Measurements from ENCODE around the gene MAPK10. TPM values are rescaled to one million over a fixed set of nuclear protein-coding genes. Genes with fewer than 3 reads are reported as not detected.

Gene MAPK10
- total RNA-seq, 1 donor from 2014 or later: 25.2 TPM

DNA sequence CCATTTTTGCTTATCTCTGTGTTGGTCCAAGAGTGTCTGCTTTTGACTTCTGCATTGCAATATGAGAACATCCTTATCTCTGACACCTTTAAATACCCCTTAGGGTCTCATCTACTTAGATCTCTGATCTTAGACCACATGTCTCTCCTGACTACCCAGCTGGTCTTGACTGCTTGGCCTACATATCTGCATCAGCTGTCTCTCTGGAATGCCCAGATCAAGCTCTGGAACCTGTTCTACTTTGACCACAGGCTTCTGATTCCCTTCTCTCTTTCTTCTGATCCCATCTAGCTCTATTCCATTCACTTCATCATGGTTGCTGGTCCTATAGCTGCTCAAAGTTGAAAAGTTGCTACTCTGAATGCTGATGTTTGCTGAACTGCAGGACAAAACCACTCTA is 301.2 kb downstream of the MAPK10 start:
- no peak overlapping the region for H3K4me3 Mint-ChIP-seq

DNA sequence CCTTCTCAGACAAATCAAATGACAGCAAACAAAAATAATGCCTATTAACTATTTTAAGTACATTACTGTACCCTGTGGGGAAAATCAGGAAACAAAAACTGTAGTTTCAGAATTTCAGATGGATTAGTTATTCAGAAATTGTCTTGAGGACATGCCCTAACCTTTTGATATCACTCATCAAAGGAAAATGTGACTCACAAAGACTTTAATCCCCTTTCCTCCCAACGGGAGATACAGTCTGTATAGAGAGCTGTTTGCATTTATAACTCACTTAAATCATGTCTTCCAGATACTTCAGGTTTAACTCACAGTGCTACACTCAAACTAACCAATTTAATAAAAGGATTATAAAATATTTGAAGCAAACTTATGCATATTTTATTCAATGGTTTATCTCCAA is 304.0 kb downstream of the MAPK10 start:
- no peaks in the 10 kb centered on the region for H3K27me3 Mint-ChIP-seq (ENCODE audit: low read depth)

More for the DNA sequence above, 301.2 kb downstream of the MAPK10 start:
- H3K36me3 Mint-ChIP-seq: no peaks in the 10 kb centered on the region
- H3K27me3 Mint-ChIP-seq (ENCODE audit: low read depth): no peaks in the 10 kb centered on the region
- DNase-seq (ENCODE audit: low spot score in 2 of 2, unreplicated experiment in 2 of 2): no peak
- peaks cover 18% of the 10 kb centered on the region for H3K4me1 Mint-ChIP-seq
- H3K9me3 Mint-ChIP-seq: peaks cover 7% of the 10 kb centered on the region
- TF ChIP-seq, protein P1, sequence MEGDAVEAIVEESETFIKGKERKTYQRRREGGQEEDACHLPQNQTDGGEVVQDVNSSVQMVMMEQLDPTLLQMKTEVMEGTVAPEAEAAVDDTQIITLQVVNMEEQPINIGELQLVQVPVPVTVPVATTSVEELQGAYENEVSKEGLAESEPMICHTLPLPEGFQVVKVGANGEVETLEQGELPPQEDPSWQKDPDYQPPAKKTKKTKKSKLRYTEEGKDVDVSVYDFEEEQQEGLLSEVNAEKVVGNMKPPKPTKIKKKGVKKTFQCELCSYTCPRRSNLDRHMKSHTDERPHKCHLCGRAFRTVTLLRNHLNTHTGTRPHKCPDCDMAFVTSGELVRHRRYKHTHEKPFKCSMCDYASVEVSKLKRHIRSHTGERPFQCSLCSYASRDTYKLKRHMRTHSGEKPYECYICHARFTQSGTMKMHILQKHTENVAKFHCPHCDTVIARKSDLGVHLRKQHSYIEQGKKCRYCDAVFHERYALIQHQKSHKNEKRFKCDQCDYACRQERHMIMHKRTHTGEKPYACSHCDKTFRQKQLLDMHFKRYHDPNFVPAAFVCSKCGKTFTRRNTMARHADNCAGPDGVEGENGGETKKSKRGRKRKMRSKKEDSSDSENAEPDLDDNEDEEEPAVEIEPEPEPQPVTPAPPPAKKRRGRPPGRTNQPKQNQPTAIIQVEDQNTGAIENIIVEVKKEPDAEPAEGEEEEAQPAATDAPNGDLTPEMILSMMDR (IDR thresholded peaks at IDR 0.05; ENCODE audit: unreplicated experiment): no peak
- no peak overlapping the region for H3K27ac Mint-ChIP-seq

DNA sequence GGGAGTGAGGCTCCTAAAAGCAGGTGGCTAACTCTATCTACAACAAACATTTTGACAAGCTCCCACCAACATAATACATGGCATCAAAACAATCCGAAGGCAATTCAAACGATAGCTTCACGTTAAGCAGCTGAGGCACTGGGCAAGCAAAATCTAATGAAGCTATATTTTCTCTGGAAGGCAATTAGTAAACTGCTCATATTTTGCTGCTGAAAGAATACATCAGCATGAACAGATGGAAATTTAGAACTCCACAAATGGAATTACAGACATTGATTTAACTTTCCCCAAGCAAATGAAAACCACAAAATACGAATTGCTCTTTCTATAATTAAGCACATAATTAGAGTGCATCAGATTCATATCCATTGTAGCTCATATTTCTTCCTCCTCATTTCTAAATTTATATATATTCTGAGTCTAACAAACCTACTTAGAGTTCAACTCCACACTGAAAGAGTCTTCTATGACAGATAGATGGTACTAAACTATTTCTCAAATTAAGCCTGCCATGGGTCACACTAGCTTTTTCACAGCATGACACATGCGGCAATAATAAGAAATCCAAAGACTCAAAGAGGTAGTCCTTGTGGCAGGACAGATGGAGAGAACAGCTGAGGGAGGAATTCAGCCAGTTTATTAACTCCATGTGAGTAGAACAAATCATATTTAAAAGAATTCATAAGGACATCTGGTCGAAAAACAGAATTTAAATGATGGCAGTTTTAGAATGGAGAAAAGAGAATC is 305.4 kb downstream of the MAPK10 start:
- H3K9me3 Mint-ChIP-seq: no peaks in the 10 kb centered on the region
- H3K4me1 Mint-ChIP-seq: peaks cover 19% of the 10 kb centered on the region
- H3K36me3 Mint-ChIP-seq: no peaks in the 10 kb centered on the region
- H3K27me3 Mint-ChIP-seq (ENCODE audit: low read depth): no peaks in the 10 kb centered on the region
- no peak for DNase-seq (ENCODE audit: low spot score in 2 of 2, unreplicated experiment in 2 of 2)
- H3K27ac Mint-ChIP-seq: peak overlapping the region; percentile 11
- H3K4me3 Mint-ChIP-seq: no peak overlapping the region
- TF ChIP-seq, protein P1 (IDR thresholded peaks at IDR 0.05; ENCODE audit: unreplicated experiment): no peak

More for the DNA sequence above, 304.0 kb downstream of the MAPK10 start:
- TF ChIP-seq, protein P1 (IDR thresholded peaks at IDR 0.05; ENCODE audit: unreplicated experiment): no peak
- Mint-ChIP-seq H3K4me1 (peaks cover 19% of the 10 kb centered on the region), H3K9me3 (peaks cover 7% of the 10 kb centered on the region), H3K36me3 (no peaks in the 10 kb centered on the region), H3K27ac (peak overlapping the region; percentile 19), H3K4me3 (no peak overlapping the region)
- DNase-seq (ENCODE audit: low spot score in 2 of 2, unreplicated experiment in 2 of 2): no peak

GRCh38 chr4:86050496-86050895 is 309.4 kb downstream of the MAPK10 start:
- H3K36me3 Mint-ChIP-seq: no peaks in the 10 kb centered on the region
- no peak overlapping the region for H3K4me3 Mint-ChIP-seq
- no peaks in the 10 kb centered on the region for H3K9me3 Mint-ChIP-seq
- TF ChIP-seq, protein P1 (IDR thresholded peaks at IDR 0.05; ENCODE audit: unreplicated experiment): no peak
- no peak for DNase-seq (ENCODE audit: low spot score in 2 of 2, unreplicated experiment in 2 of 2)
- no peaks in the 10 kb centered on the region for H3K27me3 Mint-ChIP-seq (ENCODE audit: low read depth)
- H3K4me1 Mint-ChIP-seq: peaks cover 23% of the 10 kb centered on the region
- H3K27ac Mint-ChIP-seq: no peak overlapping the region

DNA sequence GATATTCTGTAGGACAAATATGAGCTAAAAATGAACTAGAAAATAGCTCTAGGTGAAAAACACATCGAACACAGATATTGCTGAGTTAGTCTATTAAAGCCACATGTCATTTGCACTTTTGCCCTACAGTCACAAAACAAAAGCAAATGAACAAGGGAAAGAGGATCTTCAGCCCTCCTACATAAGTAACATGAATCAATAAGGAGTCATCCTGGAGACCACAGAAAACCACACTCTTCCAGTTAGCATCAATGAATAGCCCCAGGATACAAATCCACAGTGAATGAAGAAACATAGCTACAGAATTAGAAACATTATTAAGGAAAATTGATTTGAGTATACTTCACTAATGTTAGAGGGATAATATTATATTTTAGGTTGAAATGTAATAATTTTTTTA is 311.4 kb downstream of the MAPK10 start:
- TF ChIP-seq, protein P1 (IDR thresholded peaks at IDR 0.05; ENCODE audit: unreplicated experiment): no peak
- Mint-ChIP-seq H3K36me3 (no peaks in the 10 kb centered on the region), H3K4me1 (peaks cover 10% of the 10 kb centered on the region), H3K9me3 (no peaks in the 10 kb centered on the region), H3K27ac (no peak overlapping the region), H3K4me3 (no peak overlapping the region), H3K27me3 (ENCODE audit: low read depth) (no peaks in the 10 kb centered on the region)
- no peak for DNase-seq (ENCODE audit: low spot score in 2 of 2, unreplicated experiment in 2 of 2)
